ENCODE measurements around the gene PRKAB2. TPM values are rescaled to one million over a fixed set of nuclear protein-coding genes. Genes with fewer than 3 reads are reported as not detected.
"Not testable (repeated sequence)": the region's sequence is repeated elsewhere in the genome, so short reads cannot be mapped to it uniquely, and the experiment has no call there.

Gene PRKAB2
- total RNA-seq, 4 donors from 2014 or later: 20.9 to 45.6 (median 27.3) TPM

DNA sequence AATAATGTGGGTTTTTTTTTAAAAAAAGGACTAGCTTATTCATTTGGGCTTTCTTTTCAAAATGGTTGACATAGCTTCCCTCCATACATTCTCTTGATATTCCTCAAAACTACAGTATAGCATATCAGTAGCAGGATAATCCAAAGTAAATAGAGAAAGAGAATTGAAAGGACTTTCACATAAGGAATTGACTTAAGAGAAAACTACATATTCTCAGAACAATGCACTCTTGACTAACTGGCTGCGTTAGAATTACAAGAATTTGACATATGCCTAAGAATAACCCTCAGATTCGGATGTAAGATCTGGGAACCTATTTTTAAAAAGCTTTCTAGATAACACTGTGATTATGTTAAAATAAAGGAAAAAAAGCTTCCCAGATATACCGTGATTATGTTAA lies 3.1 kb downstream of the PRKAB2 start:
- H3K4me3 ChIP-seq: no peak overlapping the region

GRCh38 chr1:147168626-147169058 lies 3.6 kb downstream of the PRKAB2 start:
- peaks cover 0 to 16% (median 5%) of the 10 kb centered on the region in 4 donors for H3K36me3 ChIP-seq
- no peaks in the 10 kb centered on the region for H3K27me3 ChIP-seq
- DNase-seq: peak; percentile 73
- no peak overlapping the region for H3K4me3 ChIP-seq
- intact Hi-C loops (cut with DNase I; ENCODE audit: low total_unique reads) (no loop called here), in situ Hi-C loops (cut with MboI; ENCODE audit: low pct_ligation_motif_present in 1 of 4, low pct_unique_long_range_greater_than_20kb in 1 of 4, low sequenced_read_pairs in 3 of 4) (no loop called here)
- H3K4me1 ChIP-seq: peaks cover 3 to 54% (median 38%) of the 10 kb centered on the region in 4 donors
- 20 to 54% methylated on average over 1 to 2 of the region's 2 CpGs for WGBS, 2 donors (ENCODE audit: low coverage in 1 of 2)
- no peaks in the 10 kb centered on the region for H3K9me3 ChIP-seq
- TF ChIP-seq POLR2A (IDR thresholded peaks at IDR 0.05): no peak
- TF ChIP-seq POLR2AphosphoS5 (IDR thresholded peaks at IDR 0.05): peak in 1 of 3 donors; percentile 6
- peak overlapping the region; percentile 28 to 96 (median 48) for H3K27ac ChIP-seq

More for the DNA sequence above, 3.1 kb downstream of the PRKAB2 start:
- 57 to 77% methylated on average over 3 of the region's 3 CpGs for WGBS, 2 donors (ENCODE audit: low coverage in 1 of 2)
- Histone ChIP-seq H3K9me3 (no peaks in the 10 kb centered on the region), H3K36me3 (peaks cover 0 to 15% (median 5%) of the 10 kb centered on the region in 4 donors), H3K4me1 (peaks cover 3 to 59% (median 42%) of the 10 kb centered on the region in 4 donors), H3K27me3 (no peaks in the 10 kb centered on the region), H3K27ac (peak overlapping the region in 3 of 4 donors; percentile 9 to 96 (median 28))
- intact Hi-C loops (cut with DNase I; ENCODE audit: low total_unique reads): no loop called here
- in situ Hi-C loops (cut with MboI; ENCODE audit: low pct_ligation_motif_present in 1 of 4, low pct_unique_long_range_greater_than_20kb in 1 of 4, low sequenced_read_pairs in 3 of 4): no loop called here
- TF ChIP-seq EP300 (IDR thresholded peaks at IDR 0.05; ENCODE audit: low read depth): no peak
- TF ChIP-seq CTCF (IDR thresholded peaks at IDR 0.05): no peak
- TF ChIP-seq POLR2A (IDR thresholded peaks at IDR 0.05): no peak
- no peak for TF ChIP-seq POLR2AphosphoS5 (IDR thresholded peaks at IDR 0.05)
- no peak for DNase-seq

GRCh38 chr1:147167365-147167764 lies 4.9 kb downstream of the PRKAB2 start:
- in situ Hi-C loops (cut with MboI; ENCODE audit: low pct_ligation_motif_present in 1 of 4, low pct_unique_long_range_greater_than_20kb in 1 of 4, low sequenced_read_pairs in 3 of 4): no loop called here
- H3K4me1 ChIP-seq: peaks cover 3 to 48% (median 34%) of the 10 kb centered on the region in 4 donors

DNA sequence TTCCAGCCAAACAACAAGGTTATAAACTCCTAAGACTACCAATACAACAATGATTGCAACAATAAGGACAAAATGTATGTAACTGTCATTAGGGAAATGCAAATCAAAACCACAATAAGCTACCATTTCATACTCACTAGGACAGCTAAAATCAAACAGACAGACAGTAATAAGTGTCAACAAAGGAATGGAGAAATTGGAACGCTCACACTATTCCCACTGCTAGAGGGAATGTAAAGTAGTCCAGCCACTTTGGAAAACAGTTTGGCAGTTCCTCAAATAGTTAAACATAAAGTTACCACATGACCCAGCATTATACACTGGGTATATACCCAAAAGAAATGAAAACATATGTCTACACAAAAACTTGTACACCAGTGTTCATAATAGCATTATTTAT lies 9.3 kb downstream of the PRKAB2 start:
- in situ Hi-C loops (cut with MboI; ENCODE audit: low pct_ligation_motif_present in 1 of 4, low pct_unique_long_range_greater_than_20kb in 1 of 4, low sequenced_read_pairs in 3 of 4) (no loop called here), intact Hi-C loops (cut with DNase I; ENCODE audit: low total_unique reads) (no loop called here)
- H3K27ac ChIP-seq: no peak overlapping the region
- WGBS, 2 donors (ENCODE audit: low coverage in 1 of 2): 88 to 94% methylated on average over 1 of the region's 1 CpG
- peaks cover 2 to 55% (median 24%) of the 10 kb centered on the region in 4 donors for H3K36me3 ChIP-seq
- no peak for DNase-seq
- H3K9me3 ChIP-seq: no peaks in the 10 kb centered on the region
- peaks cover 3 to 14% (median 11%) of the 10 kb centered on the region in 4 donors for H3K4me1 ChIP-seq
- no peaks in the 10 kb centered on the region for H3K27me3 ChIP-seq
- no peak overlapping the region for H3K4me3 ChIP-seq
- TF ChIP-seq CTCF (IDR thresholded peaks at IDR 0.05) (no peak), POLR2AphosphoS5 (IDR thresholded peaks at IDR 0.05) (no peak), POLR2A (IDR thresholded peaks at IDR 0.05) (no peak), EP300 (IDR thresholded peaks at IDR 0.05; ENCODE audit: low read depth) (no peak)

More at GRCh38 chr1:147167365-147167764, 4.9 kb downstream of the PRKAB2 start:
- peaks cover 0 to 16% (median 5%) of the 10 kb centered on the region in 4 donors for H3K36me3 ChIP-seq
- no peaks in the 10 kb centered on the region for H3K27me3 ChIP-seq
- H3K4me3 ChIP-seq: no peak overlapping the region
- TF ChIP-seq POLR2AphosphoS5 (IDR thresholded peaks at IDR 0.05) (peak in 1 of 3 donors; percentile 25), POLR2A (IDR thresholded peaks at IDR 0.05) (no peak), CTCF (IDR thresholded peaks at IDR 0.05) (no peak)
- WGBS, 2 donors (ENCODE audit: low coverage in 1 of 2): 50 to 71% methylated on average over 1 of the region's 1 CpG
- intact Hi-C loops (cut with DNase I; ENCODE audit: low total_unique reads): no loop called here
- no peak for DNase-seq
- no peaks in the 10 kb centered on the region for H3K9me3 ChIP-seq
- peak overlapping the region; percentile 44 to 96 (median 56) for H3K27ac ChIP-seq

DNA sequence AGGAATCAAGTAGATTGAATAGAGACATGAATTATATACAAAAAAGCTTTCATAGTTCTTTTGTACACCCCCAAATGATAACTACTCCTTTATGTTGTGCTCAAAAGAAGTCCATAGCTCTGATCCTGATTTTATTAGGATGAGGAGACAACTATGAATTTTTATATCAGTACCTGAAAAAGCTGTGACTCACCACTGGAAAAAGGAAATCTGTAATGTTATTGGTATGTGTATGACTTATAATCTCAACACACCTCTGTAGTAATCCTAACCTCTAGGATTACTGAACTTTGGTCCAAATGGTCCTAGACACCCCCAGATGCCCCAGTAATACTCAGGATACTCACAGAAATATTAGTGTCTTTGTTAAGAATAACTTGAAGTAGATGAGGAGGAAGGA lies 10.2 kb downstream of the PRKAB2 start:
- in situ Hi-C loops (cut with MboI; ENCODE audit: low pct_ligation_motif_present in 1 of 4, low pct_unique_long_range_greater_than_20kb in 1 of 4, low sequenced_read_pairs in 3 of 4) (no loop called here), intact Hi-C loops (cut with DNase I; ENCODE audit: low total_unique reads) (no loop called here)
- H3K36me3 ChIP-seq: peaks cover 2 to 60% (median 28%) of the 10 kb centered on the region in 4 donors

DNA sequence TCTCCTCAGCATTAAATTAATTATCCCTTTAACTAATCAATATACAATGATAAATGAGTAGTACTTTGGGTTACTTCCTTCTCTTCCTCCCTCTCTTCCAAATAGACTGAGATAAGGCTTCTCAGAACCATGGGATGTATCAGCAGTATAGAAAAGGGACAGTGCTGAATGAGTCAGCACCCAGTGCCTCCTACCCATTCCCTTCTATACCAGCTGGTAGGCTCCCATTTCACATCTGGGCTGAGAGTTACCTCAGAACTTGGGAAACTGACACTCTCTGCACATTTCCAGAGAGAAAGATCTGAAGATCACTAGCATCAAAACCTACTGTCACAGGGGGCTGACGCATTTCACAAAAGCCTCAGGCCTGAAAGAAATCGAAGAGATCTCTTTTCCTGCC lies 15.2 kb downstream of the PRKAB2 start:
- H3K27ac ChIP-seq; DNase-seq; H3K4me1 ChIP-seq; intact Hi-C loops (cut with DNase I; ENCODE audit: low total_unique reads); in situ Hi-C loops (cut with MboI; ENCODE audit: low pct_ligation_motif_present in 1 of 4, low pct_unique_long_range_greater_than_20kb in 1 of 4, low sequenced_read_pairs in 3 of 4); H3K27me3 ChIP-seq; H3K4me3 ChIP-seq; H3K9me3 ChIP-seq: not testable (repeated sequence)
- H3K36me3 ChIP-seq: peaks cover under 1 to 55% (median 23%) of the 10 kb centered on the region in 4 donors
- 96 to 100% methylated on average over 2 of the region's 2 CpGs for WGBS, 2 donors (ENCODE audit: low coverage in 1 of 2)

More for the DNA sequence above, 10.2 kb downstream of the PRKAB2 start:
- H3K27ac ChIP-seq: no peak overlapping the region
- H3K4me3 ChIP-seq: no peak overlapping the region
- peaks cover under 1 to 5% (median 3%) of the 10 kb centered on the region in 4 donors for H3K4me1 ChIP-seq
- DNase-seq: no peak
- TF ChIP-seq POLR2AphosphoS5 (IDR thresholded peaks at IDR 0.05): no peak
- no peak for TF ChIP-seq CTCF (IDR thresholded peaks at IDR 0.05)
- TF ChIP-seq POLR2A (IDR thresholded peaks at IDR 0.05): no peak
- H3K27me3 ChIP-seq: no peaks in the 10 kb centered on the region
- no peaks in the 10 kb centered on the region for H3K9me3 ChIP-seq
